ENCODE results near the gene SETDB1.
"Not testable (repeated sequence)": the region's sequence is repeated elsewhere in the genome, so short reads cannot be mapped to it uniquely, and the experiment has no call there.

SETDB1 gene

GRCh38 chr1:150927624-150928023 lies 1.5 kb downstream of the SETDB1 start:
- Histone ChIP-seq H3K4me1 (ENCODE audit: insufficient read depth, poor library complexity, severe bottlenecking) (peaks cover 4% of the 10 kb centered on the region), H3K27ac (ENCODE audit: poor library complexity, severe bottlenecking) (no peak overlapping the region), H3K9me3 (ENCODE audit: severe bottlenecking) (peaks cover 10% of the 10 kb centered on the region), H3K27me3 (ENCODE audit: insufficient read depth, poor library complexity, severe bottlenecking) (no peaks in the 10 kb centered on the region), H3K4me3 (ENCODE audit: severe bottlenecking) (no peak overlapping the region), H3K36me3 (ENCODE audit: low read depth) (peaks cover 55% of the 10 kb centered on the region)
- ATAC-seq (ENCODE audit: low read depth), result no peak
- no peak for DNase-seq (ENCODE audit: low spot score)
- no peak for TF ChIP-seq CTCF (IDR thresholded peaks at IDR 0.05; ENCODE audit: poor library complexity, severe bottlenecking)

- no peak for TF ChIP-seq CTCF (IDR thresholded peaks at IDR 0.05; ENCODE audit: poor library complexity, severe bottlenecking)
- DNase-seq (ENCODE audit: low spot score) (no peak), ATAC-seq (ENCODE audit: low read depth) (no peak)
- Histone ChIP-seq H3K9me3 (ENCODE audit: severe bottlenecking) (peaks cover 10% of the 10 kb centered on the region), H3K36me3 (ENCODE audit: low read depth) (peaks cover 59% of the 10 kb centered on the region), H3K27ac (ENCODE audit: poor library complexity, severe bottlenecking) (no peak overlapping the region), H3K4me1 (ENCODE audit: insufficient read depth, poor library complexity, severe bottlenecking) (no peaks in the 10 kb centered on the region), H3K4me3 (ENCODE audit: severe bottlenecking) (no peak overlapping the region), H3K27me3 (ENCODE audit: insufficient read depth, poor library complexity, severe bottlenecking) (no peaks in the 10 kb centered on the region)
Observed at GRCh38 chr1:150928286-150928685, 2.1 kb downstream of the SETDB1 start.

DNA sequence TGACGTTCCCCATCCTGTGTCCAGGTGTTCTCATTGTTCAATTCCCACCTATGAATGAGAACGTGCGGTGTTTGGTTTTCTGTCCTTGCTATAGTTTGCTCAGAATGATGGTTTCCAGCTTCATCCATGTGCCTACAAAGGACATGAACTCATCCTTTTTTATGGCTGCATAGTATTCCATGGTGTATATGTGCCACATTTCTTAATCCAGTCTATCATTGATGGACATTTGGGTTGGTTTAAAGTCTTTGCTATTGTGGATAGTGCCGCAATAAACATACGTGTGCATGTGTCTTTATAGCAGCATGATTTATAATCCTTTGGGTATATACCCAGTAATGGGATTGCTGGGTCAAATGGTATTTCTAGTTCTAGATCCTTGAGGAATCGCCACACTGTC lies 2.6 kb downstream of the SETDB1 start:
- not testable (repeated sequence) for H3K27me3 ChIP-seq (ENCODE audit: insufficient read depth, poor library complexity, severe bottlenecking); H3K4me3 ChIP-seq (ENCODE audit: severe bottlenecking); ATAC-seq (ENCODE audit: low read depth); H3K27ac ChIP-seq (ENCODE audit: poor library complexity, severe bottlenecking); H3K4me1 ChIP-seq (ENCODE audit: insufficient read depth, poor library complexity, severe bottlenecking); DNase-seq (ENCODE audit: low spot score)
- Histone ChIP-seq H3K9me3 (ENCODE audit: severe bottlenecking) (peaks cover 10% of the 10 kb centered on the region), H3K36me3 (ENCODE audit: low read depth) (peaks cover 59% of the 10 kb centered on the region)

GRCh38 chr1:150931773-150932172 lies 5.6 kb downstream of the SETDB1 start:
- Histone ChIP-seq H3K36me3 (ENCODE audit: low read depth) (peaks cover 86% of the 10 kb centered on the region), H3K9me3 (ENCODE audit: severe bottlenecking) (peaks cover 10% of the 10 kb centered on the region), H3K4me1 (ENCODE audit: insufficient read depth, poor library complexity, severe bottlenecking) (no peaks in the 10 kb centered on the region), H3K27me3 (ENCODE audit: insufficient read depth, poor library complexity, severe bottlenecking) (no peaks in the 10 kb centered on the region), H3K27ac (ENCODE audit: poor library complexity, severe bottlenecking) (no peak overlapping the region), H3K4me3 (ENCODE audit: severe bottlenecking) (no peak overlapping the region)
- TF ChIP-seq CTCF (IDR thresholded peaks at IDR 0.05; ENCODE audit: poor library complexity, severe bottlenecking), result no peak
- DNase-seq (ENCODE audit: low spot score) (no peak), ATAC-seq (ENCODE audit: low read depth) (no peak)

DNA sequence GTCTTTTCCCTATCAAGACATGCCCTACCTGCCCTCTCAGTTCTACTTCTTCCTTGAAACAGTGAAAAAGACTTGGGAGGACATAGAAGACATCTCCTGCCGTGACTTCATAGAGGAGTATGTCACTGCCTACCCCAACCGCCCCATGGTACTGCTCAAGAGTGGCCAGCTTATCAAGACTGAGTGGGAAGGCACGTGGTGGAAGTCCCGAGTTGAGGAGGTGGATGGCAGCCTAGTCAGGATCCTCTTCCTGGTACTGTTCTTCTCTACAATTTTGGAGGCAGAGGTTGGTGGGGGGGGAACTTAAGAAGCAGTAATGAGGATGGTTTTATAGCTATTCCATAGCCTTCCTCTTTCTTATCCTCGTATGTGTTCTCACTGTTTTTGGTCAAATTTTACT lies 18.7 kb downstream of the SETDB1 start:
- Histone ChIP-seq H3K4me1 (ENCODE audit: insufficient read depth, poor library complexity, severe bottlenecking) (no peaks in the 10 kb centered on the region), H3K27ac (ENCODE audit: poor library complexity, severe bottlenecking) (no peak overlapping the region), H3K27me3 (ENCODE audit: insufficient read depth, poor library complexity, severe bottlenecking) (no peaks in the 10 kb centered on the region), H3K9me3 (ENCODE audit: severe bottlenecking) (no peaks in the 10 kb centered on the region), H3K36me3 (ENCODE audit: low read depth) (peaks cover 88% of the 10 kb centered on the region), H3K4me3 (ENCODE audit: severe bottlenecking) (no peak overlapping the region)
- TF ChIP-seq CTCF (IDR thresholded peaks at IDR 0.05; ENCODE audit: poor library complexity, severe bottlenecking), result no peak
- no peak for ATAC-seq (ENCODE audit: low read depth)
- no peak for DNase-seq (ENCODE audit: low spot score)

Data from RWPE2 (cell line).